OCI-LY1 (cell line): ENCODE results near the gene DSE.

Experiments
- H2AFZ ChIP-seq: fragments of 200-600 bp; sonication (generic), shearing (Covaris generic); 2 replicates; pipeline ENCODE4 v1.6.0; 2014; ENCODE audit warnings: antibody characterized with exemption, mild to moderate bottlenecking, low read length
- H3F3A ChIP-seq: fragments of 200-600 bp; sonication (generic), shearing (Covaris generic); 2 replicates; pipeline ENCODE4 v1.6.0; 2014; ENCODE audit warnings: mild to moderate bottlenecking, antibody characterized with exemption, low read length, moderate library complexity; ENCODE audit not compliant: insufficient read depth
- H3K27ac ChIP-seq: fragments of 200-600 bp; sonication (generic); 2 replicates; pipeline ENCODE4 v1.5.1; 2014; ENCODE audit warnings: low read length, mixed run types, mild to moderate bottlenecking, low read depth; ENCODE audit not compliant: poor library complexity, severe bottlenecking
- H3K27me3 ChIP-seq: fragments of 200-600 bp; sonication (generic); 2 replicates; pipeline ENCODE4 v1.6.0; 2014; ENCODE audit warnings: antibody characterized with exemption, mild to moderate bottlenecking, low read length, moderate library complexity; ENCODE audit not compliant: insufficient read depth
- H3K36me3 ChIP-seq: fragments of 200-600 bp; sonication (generic); 2 replicates; pipeline ENCODE4 v1.6.1; 2014; ENCODE audit warnings: mild to moderate bottlenecking, antibody characterized with exemption, low read length, moderate library complexity, mixed read lengths; ENCODE audit not compliant: insufficient read depth
- H3K4me1 ChIP-seq: fragments of 200-600 bp; sonication (generic); 2 replicates; pipeline ENCODE4 v1.5.1; 2014; ENCODE audit warnings: mild to moderate bottlenecking, low read length, moderate library complexity; ENCODE audit not compliant: insufficient read depth, severe bottlenecking
- H3K4me2 ChIP-seq: fragments of 200-600 bp; sonication (generic), shearing (Covaris generic); 2 replicates; pipeline ENCODE4 v1.6.1; 2014; ENCODE audit warnings: low read length
- H3K4me3 ChIP-seq: fragments of 200-600 bp; sonication (generic); 2 replicates; pipeline ENCODE4 v1.5.1; 2014; ENCODE audit warnings: low read length, low read depth, mild to moderate bottlenecking, mixed read lengths; ENCODE audit not compliant: poor library complexity, severe bottlenecking
- H3K79me2 ChIP-seq: fragments of 200-600 bp; shearing (Covaris generic); 2 replicates; pipeline ENCODE4 v1.6.1; 2016; ENCODE audit warnings: mixed run types, low read length, mixed read lengths; ENCODE audit not compliant: insufficient read depth
- H3K9ac ChIP-seq: fragments of 200-600 bp; sonication (generic), shearing (Covaris generic); 2 replicates; pipeline ENCODE4 v1.6.1; 2014; ENCODE audit warnings: mild to moderate bottlenecking, low read length, mixed read lengths
- H3K9me2 ChIP-seq: fragments of 200-600 bp; sonication (generic), shearing (Covaris generic); 2 replicates; pipeline ENCODE4 v1.6.1; 2014; ENCODE audit warnings: low read depth, mild to moderate bottlenecking, low read length, mixed read lengths
- H3K9me3 ChIP-seq: fragments of 200-600 bp; shearing (Covaris generic); 2 replicates; pipeline ENCODE4 v1.6.1; 2014; ENCODE audit warnings: low read length, mixed read lengths
- H4K20me1 ChIP-seq: fragments of 200-600 bp; sonication (generic), shearing (Covaris generic); 2 replicates; pipeline ENCODE4 v1.6.0; 2016; ENCODE audit warnings: mild to moderate bottlenecking, low read length; ENCODE audit not compliant: insufficient read depth
- EZH2 ChIP-seq: fragments of 200-600 bp; sonication (generic), shearing (Covaris generic); IDR thresholded peaks from 2 replicates; pipeline ENCODE4 v1.8.0; 2017; ENCODE audit warnings: borderline replicate concordance, mixed run types, mild to moderate bottlenecking, antibody characterized with exemption, low read length, moderate library complexity, mixed read lengths
- TF ChIP-seq, protein P1 (sequence below): fragments of 200-600 bp; sonication (generic), shearing (Covaris generic); IDR thresholded peaks from 2 replicates; pipeline ENCODE4 v1.5.1; 2017; ENCODE audit warnings: mild to moderate bottlenecking, antibody characterized with exemption, low read length, moderate library complexity, mixed read lengths

Gene DSE

DNA sequence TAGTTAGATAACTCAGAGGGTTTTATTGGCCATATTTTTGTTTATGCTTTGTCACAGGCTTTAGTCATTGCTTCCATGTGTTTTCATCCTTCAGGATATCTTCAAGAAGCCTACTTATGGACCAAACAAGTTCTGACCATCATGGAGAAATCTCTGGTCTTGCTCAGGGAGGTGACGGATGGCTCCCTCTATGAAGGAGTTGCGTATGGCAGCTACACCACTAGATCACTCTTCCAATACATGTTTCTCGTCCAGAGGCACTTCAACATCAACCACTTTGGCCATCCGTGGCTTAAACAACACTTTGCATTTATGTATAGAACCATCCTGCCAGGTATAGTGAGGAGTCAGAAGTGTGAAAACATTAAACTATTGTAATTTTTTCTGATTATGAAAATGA, 60.1 kb downstream of the DSE start:
- Histone ChIP-seq H3K4me1 (no peaks in the 10 kb centered on the region), H3K9me3 (no peaks in the 10 kb centered on the region), H3K9me2 (no peaks in the 10 kb centered on the region), H3K9ac (no peak overlapping the region), H3K79me2 (no peaks in the 10 kb centered on the region), H4K20me1 (no peaks in the 10 kb centered on the region; the same call in 1 of the 2 replicates), H2AFZ (no peak overlapping the region), H3K36me3 (no peaks in the 10 kb centered on the region), H3K4me2 (no peak overlapping the region), H3F3A (no peaks in the 10 kb centered on the region), H3K4me3 (no peak overlapping the region), H3K27me3 (no peaks in the 10 kb centered on the region), H3K27ac (no peak overlapping the region)
- TF ChIP-seq EZH2, result no peak
- TF ChIP-seq, protein P1, sequence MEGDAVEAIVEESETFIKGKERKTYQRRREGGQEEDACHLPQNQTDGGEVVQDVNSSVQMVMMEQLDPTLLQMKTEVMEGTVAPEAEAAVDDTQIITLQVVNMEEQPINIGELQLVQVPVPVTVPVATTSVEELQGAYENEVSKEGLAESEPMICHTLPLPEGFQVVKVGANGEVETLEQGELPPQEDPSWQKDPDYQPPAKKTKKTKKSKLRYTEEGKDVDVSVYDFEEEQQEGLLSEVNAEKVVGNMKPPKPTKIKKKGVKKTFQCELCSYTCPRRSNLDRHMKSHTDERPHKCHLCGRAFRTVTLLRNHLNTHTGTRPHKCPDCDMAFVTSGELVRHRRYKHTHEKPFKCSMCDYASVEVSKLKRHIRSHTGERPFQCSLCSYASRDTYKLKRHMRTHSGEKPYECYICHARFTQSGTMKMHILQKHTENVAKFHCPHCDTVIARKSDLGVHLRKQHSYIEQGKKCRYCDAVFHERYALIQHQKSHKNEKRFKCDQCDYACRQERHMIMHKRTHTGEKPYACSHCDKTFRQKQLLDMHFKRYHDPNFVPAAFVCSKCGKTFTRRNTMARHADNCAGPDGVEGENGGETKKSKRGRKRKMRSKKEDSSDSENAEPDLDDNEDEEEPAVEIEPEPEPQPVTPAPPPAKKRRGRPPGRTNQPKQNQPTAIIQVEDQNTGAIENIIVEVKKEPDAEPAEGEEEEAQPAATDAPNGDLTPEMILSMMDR, result no peak

DNA sequence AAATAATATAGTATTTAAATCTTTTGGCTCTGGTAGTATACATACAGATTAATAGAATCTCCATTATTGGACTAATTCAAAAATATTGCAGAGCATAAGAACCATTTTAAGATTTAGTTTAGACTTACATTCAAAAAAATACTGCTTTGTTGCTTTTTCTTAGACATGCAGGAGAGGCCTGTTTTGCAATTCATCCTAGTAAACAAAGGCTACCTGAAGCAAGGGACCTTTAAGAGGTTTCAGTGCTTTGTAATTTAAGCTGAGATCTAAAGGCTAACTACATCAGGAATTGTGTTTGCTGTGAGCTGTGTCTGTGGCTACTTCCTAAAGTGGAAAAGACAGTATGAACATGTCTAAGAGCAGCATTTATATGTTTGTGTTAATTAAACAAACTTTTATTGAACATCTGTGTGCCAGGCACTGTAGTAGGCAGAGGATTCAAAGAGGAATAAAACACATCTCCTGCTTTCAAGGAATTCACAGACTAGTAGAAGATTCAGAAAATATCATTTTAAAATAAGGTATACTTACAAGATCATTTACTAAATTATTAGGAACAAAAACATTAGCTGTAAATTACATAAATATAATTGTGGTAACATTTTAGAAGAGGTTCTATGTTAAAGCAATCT, 61.3 kb downstream of the DSE start:
- H3K9ac ChIP-seq, result no peak overlapping the region
- no peaks in the 10 kb centered on the region for H3K27me3 ChIP-seq
- H3K27ac ChIP-seq, result no peak overlapping the region
- no peaks in the 10 kb centered on the region for H3K79me2 ChIP-seq
- H3K4me1 ChIP-seq, result no peaks in the 10 kb centered on the region
- H3K9me2 ChIP-seq, result no peaks in the 10 kb centered on the region
- TF ChIP-seq, protein P1, result no peak
- no peak for TF ChIP-seq EZH2
- H4K20me1 ChIP-seq, result no peaks in the 10 kb centered on the region; the same call in 1 of the 2 replicates
- no peaks in the 10 kb centered on the region for H3K9me3 ChIP-seq
- no peaks in the 10 kb centered on the region for H3K36me3 ChIP-seq
- no peak overlapping the region for H3K4me2 ChIP-seq
- H3F3A ChIP-seq, result no peaks in the 10 kb centered on the region
- H2AFZ ChIP-seq, result no peak overlapping the region
- H3K4me3 ChIP-seq, result no peak overlapping the region

DNA sequence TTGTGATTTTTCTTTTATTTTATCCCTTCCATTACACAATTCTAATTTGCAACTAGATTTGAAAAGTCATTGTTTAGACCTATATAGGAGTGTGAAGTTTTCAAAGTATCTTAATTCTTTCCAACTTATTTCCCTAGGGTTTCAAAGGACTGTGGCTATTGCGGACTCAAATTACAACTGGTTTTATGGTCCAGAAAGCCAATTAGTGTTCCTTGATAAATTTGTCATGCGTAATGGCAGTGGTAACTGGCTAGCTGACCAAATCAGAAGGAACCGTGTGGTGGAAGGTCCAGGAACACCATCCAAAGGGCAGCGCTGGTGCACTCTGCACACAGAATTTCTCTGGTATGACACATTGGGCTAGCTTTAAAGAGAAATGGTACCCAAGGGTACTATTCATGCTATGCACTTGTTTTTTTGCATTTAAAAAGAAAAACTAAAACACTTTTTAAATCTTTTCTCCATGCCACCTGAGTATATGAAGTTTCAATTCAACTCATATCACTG, 62.5 kb downstream of the DSE start:
- no peaks in the 10 kb centered on the region for H3K27me3 ChIP-seq
- H3K9ac ChIP-seq, result no peak overlapping the region
- TF ChIP-seq EZH2, result no peak
- TF ChIP-seq, protein P1, result no peak
- H3K4me3 ChIP-seq, result no peak overlapping the region
- H3K36me3 ChIP-seq, result no peaks in the 10 kb centered on the region
- H4K20me1 ChIP-seq, result no peaks in the 10 kb centered on the region; the same call in 1 of the 2 replicates
- H3K27ac ChIP-seq, result no peak overlapping the region
- H3K9me2 ChIP-seq, result no peaks in the 10 kb centered on the region
- no peaks in the 10 kb centered on the region for H3F3A ChIP-seq
- H3K79me2 ChIP-seq, result no peaks in the 10 kb centered on the region
- no peak overlapping the region for H3K4me2 ChIP-seq
- no peak overlapping the region for H2AFZ ChIP-seq
- no peaks in the 10 kb centered on the region for H3K4me1 ChIP-seq
- no peaks in the 10 kb centered on the region for H3K9me3 ChIP-seq
